T-cell (primary cell): ENCODE results near the gene ZNF92. TPM values are rescaled to one million over a fixed set of nuclear protein-coding genes. Genes with fewer than 3 reads are reported as not detected.
"Not testable (repeated sequence)": the region's sequence is repeated elsewhere in the genome, so short reads cannot be mapped to it uniquely, and the experiment has no call there.

Source experiments
- ATAC-seq, 4 experiments: fragments of 200-7000 bp in 3 of 4; fragments of 150-1000 bp in 1 of 4; cut with Tn5 transposase; replicated peaks in 1 of 4; 1 replicate in 3 of 4; 2 replicates in 1 of 4; pipeline ENCODE4 v1.10.0; 2021; ENCODE audit warnings: moderate library complexity in 3 of 4, mild to moderate bottlenecking in 2 of 4, moderate number of reproducible peaks in 1 of 4
- CTCF ChIA-PET, 2 donors: fragments of 300-600 bp; sonication (Branson Sonifier 250); formaldehyde crosslinking; loops; one replicate each; lab custom pipeline; 2022; ENCODE audit warnings: antibody characterized with exemption in 2 of 2; lab: Charles Lee
- POLR2A ChIA-PET, 2 donors: fragments of 300-600 bp; sonication (Branson Sonifier 250); formaldehyde crosslinking; loops; one replicate each; lab custom pipeline; 2022; ENCODE audit warnings: antibody characterized with exemption in 2 of 2; lab: Charles Lee
- DNase-seq, 35 experiments: peaks; one replicate each; pipeline versions ENCODE4 v3.0.0 to v3.0.0-alpha.2; 2013 to 2023
- H3K27ac ChIP-seq: one replicate; pipeline ENCODE4 v1.5.1; 2013; ENCODE audit warnings: low read length
- H3K27me3 ChIP-seq, 2 experiments: replicated peaks in 1 of 2; 1 replicate in 1 of 2; 2 replicates in 1 of 2; pipeline versions ENCODE4 v1.6.1 to v1.7.0; 2013; ENCODE audit warnings: low read length in 1 of 2, mixed read lengths in 1 of 2; ENCODE audit not compliant: control insufficient read depth in 2 of 2, insufficient read depth in 2 of 2; ENCODE audit errors: extremely low read depth in 1 of 2
- H3K36me3 ChIP-seq, 2 donors: 1 replicate in 1 of 2; 2 replicates in 1 of 2; pipeline versions ENCODE4 v1.6.1 to v1.7.0; 2013; ENCODE audit warnings: low read length in 1 of 2; ENCODE audit not compliant: control insufficient read depth in 2 of 2, insufficient read depth in 1 of 2; ENCODE audit errors: extremely low read depth in 1 of 2
- H3K4me1 ChIP-seq, 2 experiments: 1 replicate in 1 of 2; 2 replicates in 1 of 2; pipeline versions ENCODE4 v1.6.1 to v1.7.0; 2013; ENCODE audit warnings: low read length in 2 of 2, mixed read lengths in 1 of 2; ENCODE audit not compliant: insufficient read depth in 2 of 2, control insufficient read depth in 1 of 2; ENCODE audit errors: extremely low read depth in 1 of 2
- H3K4me3 ChIP-seq, 2 donors: 1 replicate in 1 of 2; 2 replicates in 1 of 2; pipeline versions ENCODE4 v1.5.1 to v1.7.0; 2013; ENCODE audit warnings: mild to moderate bottlenecking in 2 of 2, low read length in 1 of 2, moderate library complexity in 1 of 2; ENCODE audit not compliant: control insufficient read depth in 1 of 2; ENCODE audit errors: extremely low read depth in 1 of 2
- H3K9me3 ChIP-seq: 2 replicates; pipeline ENCODE4 v1.7.0; 2013
- H3K27ac Mint-ChIP-seq, 2 donors: one replicate each; pipeline ENCODE4 v1.8.0; 2020 to 2021; ENCODE audit warnings: mild to moderate bottlenecking in 2 of 2, mixed read lengths in 2 of 2
- H3K27me3 Mint-ChIP-seq, 2 donors: one replicate each; pipeline ENCODE4 v1.8.0; 2021 to 2022; ENCODE audit warnings: mixed read lengths in 2 of 2
- H3K36me3 Mint-ChIP-seq: one replicate; pipeline ENCODE4 v1.8.0; 2021; ENCODE audit warnings: mixed read lengths
- H3K4me1 Mint-ChIP-seq, 3 donors: one replicate each; pipeline ENCODE4 v1.8.0; 2020 to 2022; ENCODE audit warnings: mixed read lengths in 3 of 3, mild to moderate bottlenecking in 1 of 3
- H3K4me3 Mint-ChIP-seq, 3 donors: one replicate each; pipeline ENCODE4 v1.8.0; 2020 to 2022; ENCODE audit warnings: mild to moderate bottlenecking in 3 of 3, mixed read lengths in 3 of 3, moderate library complexity in 3 of 3
- H3K9me3 Mint-ChIP-seq, 3 donors: one replicate each; pipeline ENCODE4 v1.8.0; 2020 to 2022; ENCODE audit warnings: mixed read lengths in 3 of 3
- WGBS: methylation state at CpG from one replicate; pipeline ENCODE4 v1.1.5; 2013; ENCODE audit warnings: missing lambda C conversion rate; ENCODE audit not compliant: insufficient coverage; 5-methylcytosine and 5-hydroxymethylcytosine counted together
- total RNA-seq, 35 experiments: library from RNA in 6 of 35; stranded (reverse) in 6 of 35; fragments of 120-200 nt in 1 of 35; gene quantifications; one replicate each; pipeline versions ENCODE4 v1.2.1 to v1.2.4 and lab custom pipeline; 2013 to 2026

Gene ZNF92
- total RNA-seq, 5 donors from 2014 or later (not counting 1 experiment from before 2014, with no cell fraction given), result 17.9 to 25.6 (median 19.2) TPM

- Mint-ChIP-seq H3K27me3 (no peaks in the 10 kb centered on the region), H3K9me3 (no peaks in the 10 kb centered on the region), H3K36me3 (peaks cover 60% of the 10 kb centered on the region), H3K4me1 (peaks cover 34 to 53% (median 49%) of the 10 kb centered on the region in 3 donors), H3K27ac (peak overlapping the region in 1 of 2 donors; percentile 8), H3K4me3 (no peak overlapping the region)
- ATAC-seq, result no peak
- Histone ChIP-seq H3K27me3 (no peaks in the 10 kb centered on the region), H3K9me3 (no peaks in the 10 kb centered on the region), H3K36me3 (peaks cover 10 to 25% of the 10 kb centered on the region in 2 donors), H3K4me1 (no peaks in the 10 kb centered on the region), H3K27ac (no peak overlapping the region), H3K4me3 (no peak overlapping the region)
- ChIA-PET POLR2A (no interaction called here), CTCF (interaction anchor here in 1 of 2 donors (0.7 kb wide), 1 partner anchor 435 kb away, joined by 3 read pairs; no protein-coding TSS in a partner anchor)
- no CpG with 5 or more reads among the region's 2 CpGs for WGBS
- no peak for DNase-seq
Measured at GRCh38 chr7:65387891-65388290, 14.2 kb downstream of the ZNF92 start.

- Mint-ChIP-seq H3K36me3 (peaks cover 77% of the 10 kb centered on the region), H3K27ac (peak overlapping the region in 1 of 2 donors; percentile 34), H3K9me3 (peaks cover 4 to 9% (median 7%) of the 10 kb centered on the region in 3 donors), H3K4me3 (no peak overlapping the region), H3K4me1 (peaks cover 14 to 41% (median 39%) of the 10 kb centered on the region in 3 donors), H3K27me3 (no peaks in the 10 kb centered on the region)
- ChIA-PET POLR2A (no interaction called here), CTCF (interaction anchor here in 1 of 2 donors (0.5 kb wide), 1 partner anchor 576 kb away, joined by 3 read pairs; no protein-coding TSS in a partner anchor)
- ATAC-seq (no peak), DNase-seq (no peak)
- H3K36me3 ChIP-seq, result peaks cover 10 to 26% of the 10 kb centered on the region in 2 donors
- H3K9me3 ChIP-seq, result no peaks in the 10 kb centered on the region
- H3K27ac ChIP-seq, result no peak overlapping the region
- H3K27me3 ChIP-seq, result no peaks in the 10 kb centered on the region
- 88% methylated on average over 4 of the region's 4 CpGs for WGBS
- no peaks in the 10 kb centered on the region for H3K4me1 ChIP-seq
- no peak overlapping the region for H3K4me3 ChIP-seq
Measured at GRCh38 chr7:65390588-65390987, 16.9 kb downstream of the ZNF92 start.

GRCh38 chr7:65397730-65398142 is 24.1 kb downstream of the ZNF92 start:
- H3K9me3 Mint-ChIP-seq, result peaks cover 8 to 44% (median 36%) of the 10 kb centered on the region in 3 donors
- H3K27me3 Mint-ChIP-seq, result no peaks in the 10 kb centered on the region
- H3K9me3 ChIP-seq, result peaks cover 8% of the 10 kb centered on the region
- no peak overlapping the region for H3K4me3 Mint-ChIP-seq
- H3K36me3 ChIP-seq, result peaks cover 0 to 35% of the 10 kb centered on the region in 2 donors
- WGBS, result 90% methylated on average over 2 of the region's 4 CpGs
- ChIA-PET POLR2A (no interaction called here), CTCF (no interaction called here)
- peaks cover 6 to 20% (median 17%) of the 10 kb centered on the region in 3 donors for H3K4me1 Mint-ChIP-seq
- H3K27ac Mint-ChIP-seq, result no peak overlapping the region
- H3K4me3 ChIP-seq, result no peak overlapping the region
- H3K36me3 Mint-ChIP-seq, result peaks cover 69% of the 10 kb centered on the region
- no peak overlapping the region for H3K27ac ChIP-seq
- H3K4me1 ChIP-seq, result peaks cover 0 to 2% of the 10 kb centered on the region in 2 experiments
- no peaks in the 10 kb centered on the region for H3K27me3 ChIP-seq
- DNase-seq (no peak), ATAC-seq (no peak)

- H3K4me1 ChIP-seq, H3K27me3 ChIP-seq, ATAC-seq, H3K27ac ChIP-seq, DNase-seq, H3K27me3 Mint-ChIP-seq, H3K4me3 Mint-ChIP-seq, H3K4me3 ChIP-seq, H3K27ac Mint-ChIP-seq, POLR2A ChIA-PET, H3K9me3 ChIP-seq, CTCF ChIA-PET: not testable (repeated sequence)
- Mint-ChIP-seq H3K4me1 (peaks cover 6 to 16% (median 14%) of the 10 kb centered on the region in 3 donors), H3K9me3 (peaks cover 8 to 44% (median 36%) of the 10 kb centered on the region in 3 donors), H3K36me3 (peaks cover 63% of the 10 kb centered on the region)
- WGBS, result no CpG with 5 or more reads among the region's 3 CpGs
- H3K36me3 ChIP-seq, result peaks cover 0 to 32% of the 10 kb centered on the region in 2 donors
Measured at GRCh38 chr7:65398671-65399070, 25.0 kb downstream of the ZNF92 start.

DNA sequence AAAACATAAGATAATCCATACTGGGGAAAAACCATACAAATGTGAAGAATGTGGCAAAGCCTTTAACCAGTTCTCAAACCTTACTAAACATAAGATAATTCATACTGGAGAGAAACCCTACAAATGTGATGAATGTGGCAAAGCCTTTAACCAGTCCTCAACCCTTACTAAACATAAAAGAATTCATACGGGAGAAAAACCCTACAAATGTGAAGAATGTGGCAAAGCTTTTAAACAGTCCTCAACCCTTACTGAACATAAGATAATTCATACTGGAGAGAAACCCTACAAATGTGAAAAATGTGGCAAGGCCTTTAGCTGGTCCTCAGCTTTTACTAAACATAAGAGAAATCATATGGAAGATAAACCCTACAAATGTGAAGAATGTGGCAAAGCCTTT is 25.4 kb downstream of the ZNF92 start:
- H3K27me3 ChIP-seq, H3K4me3 ChIP-seq, H3K9me3 ChIP-seq, H3K27me3 Mint-ChIP-seq, H3K4me1 ChIP-seq, H3K27ac ChIP-seq, ATAC-seq, POLR2A ChIA-PET, CTCF ChIA-PET, H3K27ac Mint-ChIP-seq, H3K4me3 Mint-ChIP-seq, DNase-seq: not testable (repeated sequence)
- Mint-ChIP-seq H3K36me3 (peaks cover 59% of the 10 kb centered on the region), H3K4me1 (peaks cover 6 to 13% (median 11%) of the 10 kb centered on the region in 3 donors), H3K9me3 (peaks cover 4 to 47% (median 37%) of the 10 kb centered on the region in 3 donors)
- WGBS, result no CpG with 5 or more reads among the region's 1 CpG
- peaks cover 0 to 32% of the 10 kb centered on the region in 2 donors for H3K36me3 ChIP-seq

DNA sequence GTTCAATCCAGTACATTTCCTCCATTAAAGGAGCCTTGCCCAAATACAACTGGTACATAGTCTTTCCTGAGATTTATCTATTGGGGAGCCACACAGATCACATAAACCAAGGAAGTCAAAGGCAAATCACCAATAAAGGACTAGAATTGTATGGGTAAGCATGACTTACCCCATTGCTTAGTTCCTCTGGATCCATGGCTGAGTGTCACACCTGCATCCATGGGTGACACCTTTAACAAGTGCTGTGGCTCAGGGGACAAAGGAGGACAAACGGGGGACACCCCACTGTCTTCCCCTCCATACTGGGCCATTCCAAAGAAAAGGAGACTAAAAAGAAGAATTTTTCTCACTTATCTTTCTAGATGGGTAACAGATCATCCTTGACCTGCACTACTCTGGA is 30.4 kb downstream of the ZNF92 start:
- Mint-ChIP-seq H3K27me3 (peaks cover 2 to 4% of the 10 kb centered on the region in 2 donors), H3K9me3 (peaks cover 10 to 50% (median 42%) of the 10 kb centered on the region in 3 donors), H3K36me3 (peaks cover 32% of the 10 kb centered on the region), H3K4me3 (no peak overlapping the region), H3K27ac (no peak overlapping the region), H3K4me1 (no peaks in the 10 kb centered on the region)
- ChIA-PET POLR2A (no interaction called here), CTCF (no interaction called here)
- H3K36me3 ChIP-seq, result peaks cover 0 to 9% of the 10 kb centered on the region in 2 donors
- no CpG with 5 or more reads among the region's 1 CpG for WGBS
- H3K9me3 ChIP-seq, result peaks cover 6% of the 10 kb centered on the region
- no peak for ATAC-seq
- H3K4me3 ChIP-seq, result no peak overlapping the region
- no peaks in the 10 kb centered on the region for H3K27me3 ChIP-seq
- no peak for DNase-seq
- H3K4me1 ChIP-seq, result no peaks in the 10 kb centered on the region
- H3K27ac ChIP-seq, result no peak overlapping the region
